ENCODE results near the gene NAT16.
"Not testable (repeated sequence)": the region's sequence is repeated elsewhere in the genome, so short reads cannot be mapped to it uniquely, and the experiment has no call there.

- not testable (repeated sequence) for TF ChIP-seq CTCF (IDR thresholded peaks at IDR 0.05; ENCODE audit: low read depth, low read length); EZH2phosphoT487 (IDR thresholded peaks at IDR 0.05; ENCODE audit: low read depth)
Measured at GRCh38 chr7:101199522-101199921, 19.4 kb upstream of the NAT16 start.

Measured in OCI-LY3 (cell line).